MM.1S (cell line): Measurements from ENCODE around the gene TES.

Experiments used
- DNase-seq: peaks from one replicate; pipeline ENCODE4 v3.0.0-alpha.2; 2015
- H2AFZ ChIP-seq: fragments of 300-600 bp; sonication (generic); 2 replicates; pipeline ENCODE4 v1.6.0; 2016; ENCODE audit warnings: antibody characterized with exemption, low read length
- H3F3A ChIP-seq: fragments of 300-600 bp; sonication (generic); 2 replicates; pipeline ENCODE4 v1.6.1; 2016; ENCODE audit warnings: mild to moderate bottlenecking, antibody characterized with exemption, low read length, moderate library complexity, mixed read lengths; ENCODE audit not compliant: insufficient read depth
- H3K27ac ChIP-seq: fragments of 300-600 bp; sonication (generic); 2 replicates; pipeline ENCODE4 v1.5.1; 2016; ENCODE audit warnings: mild to moderate bottlenecking, low read length
- H3K27me3 ChIP-seq: fragments of 300-600 bp; sonication (generic); replicated peaks from 2 replicates; pipeline ENCODE4 v1.6.0; 2016; ENCODE audit warnings: low read length; ENCODE audit not compliant: insufficient read depth
- H3K36me3 ChIP-seq: fragments of 300-600 bp; sonication (generic); replicated peaks from 2 replicates; pipeline ENCODE4 v1.6.1; 2016; ENCODE audit warnings: mild to moderate bottlenecking, low read length, mixed read lengths; ENCODE audit not compliant: insufficient read depth
- H3K4me1 ChIP-seq: fragments of 300-600 bp; sonication (generic); 2 replicates; pipeline ENCODE4 v1.6.1; 2016; ENCODE audit warnings: low read length, mixed read lengths
- H3K4me2 ChIP-seq: fragments of 300-600 bp; sonication (generic); 2 replicates; pipeline ENCODE4 v1.6.0; 2016; ENCODE audit warnings: low read depth, low read length
- H3K4me3 ChIP-seq: fragments of 300-600 bp; sonication (generic); 2 replicates; pipeline ENCODE4 v1.5.1; 2016; ENCODE audit warnings: low read length, mixed read lengths
- H3K79me2 ChIP-seq: fragments of 300-600 bp; sonication (generic); 2 replicates; pipeline ENCODE4 v1.6.1; 2016; ENCODE audit warnings: mixed run types, low read length, mixed read lengths
- H3K9ac ChIP-seq: fragments of 300-600 bp; sonication (generic); 2 replicates; pipeline ENCODE4 v1.6.1; 2016; ENCODE audit warnings: low read length, mixed read lengths
- H3K9me2 ChIP-seq: fragments of 300-600 bp; sonication (generic); replicated peaks from 2 replicates; pipeline ENCODE4 v1.6.1; 2016; ENCODE audit warnings: mild to moderate bottlenecking, low read length, mixed read lengths; ENCODE audit not compliant: insufficient read depth
- H3K9me3 ChIP-seq: fragments of 300-600 bp; sonication (generic); replicated peaks from 2 replicates; pipeline ENCODE4 v1.6.1; 2016; ENCODE audit warnings: mild to moderate bottlenecking, low read length, mixed read lengths; ENCODE audit not compliant: insufficient read depth
- H4K20me1 ChIP-seq: fragments of 300-600 bp; sonication (generic); 2 replicates; pipeline ENCODE4 v1.6.1; 2016; ENCODE audit warnings: mild to moderate bottlenecking, low read length, moderate library complexity, mixed read lengths; ENCODE audit not compliant: insufficient read depth
- EZH2 ChIP-seq: fragments of 300-600 bp; sonication (generic); optimal IDR thresholded peaks from 2 replicates; pipeline ENCODE3; 2017; ENCODE audit warnings: low read depth, mild to moderate bottlenecking, antibody characterized with exemption, low read length, mixed read lengths
- EZH2phosphoT487 ChIP-seq: fragments of 300-600 bp; sonication (generic); IDR thresholded peaks from 2 replicates; pipeline ENCODE4 v1.6.1; 2018; ENCODE audit warnings: antibody characterized with exemption, low read length
- TF ChIP-seq, protein P1 (sequence below): fragments of 300-600 bp; sonication (generic); IDR thresholded peaks from 2 replicates; pipeline ENCODE4 v1.5.1; 2016; ENCODE audit warnings: antibody characterized with exemption, low read length, mixed read lengths

Gene TES

DNA sequence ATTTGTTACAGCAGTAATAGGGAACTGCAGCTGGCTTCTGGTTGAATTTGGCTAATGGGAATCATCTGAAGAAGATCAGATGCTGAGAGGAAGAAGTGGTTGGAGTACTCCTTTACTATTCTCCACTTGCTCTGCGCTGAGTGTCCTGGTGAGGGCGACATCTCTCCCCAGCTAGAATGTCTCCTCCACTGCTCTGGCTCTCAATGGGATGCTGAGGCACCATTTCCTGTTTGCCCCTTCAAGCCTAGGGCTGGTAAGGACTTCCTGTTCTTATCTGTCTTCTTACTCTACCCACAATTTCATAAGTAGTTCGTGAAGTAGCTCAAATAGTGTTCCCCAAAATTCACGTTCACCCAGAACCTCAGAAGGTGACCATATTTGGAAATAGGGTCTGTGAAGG, 43.2 kb upstream of the TES start:
- peaks cover 25% of the 10 kb centered on the region for H3K4me1 ChIP-seq
- H3K27me3 ChIP-seq = no peaks in the 10 kb centered on the region
- H3K9ac ChIP-seq = no peak overlapping the region
- no peaks in the 10 kb centered on the region for H3K9me3 ChIP-seq
- no peak for TF ChIP-seq EZH2
- TF ChIP-seq, protein P1, sequence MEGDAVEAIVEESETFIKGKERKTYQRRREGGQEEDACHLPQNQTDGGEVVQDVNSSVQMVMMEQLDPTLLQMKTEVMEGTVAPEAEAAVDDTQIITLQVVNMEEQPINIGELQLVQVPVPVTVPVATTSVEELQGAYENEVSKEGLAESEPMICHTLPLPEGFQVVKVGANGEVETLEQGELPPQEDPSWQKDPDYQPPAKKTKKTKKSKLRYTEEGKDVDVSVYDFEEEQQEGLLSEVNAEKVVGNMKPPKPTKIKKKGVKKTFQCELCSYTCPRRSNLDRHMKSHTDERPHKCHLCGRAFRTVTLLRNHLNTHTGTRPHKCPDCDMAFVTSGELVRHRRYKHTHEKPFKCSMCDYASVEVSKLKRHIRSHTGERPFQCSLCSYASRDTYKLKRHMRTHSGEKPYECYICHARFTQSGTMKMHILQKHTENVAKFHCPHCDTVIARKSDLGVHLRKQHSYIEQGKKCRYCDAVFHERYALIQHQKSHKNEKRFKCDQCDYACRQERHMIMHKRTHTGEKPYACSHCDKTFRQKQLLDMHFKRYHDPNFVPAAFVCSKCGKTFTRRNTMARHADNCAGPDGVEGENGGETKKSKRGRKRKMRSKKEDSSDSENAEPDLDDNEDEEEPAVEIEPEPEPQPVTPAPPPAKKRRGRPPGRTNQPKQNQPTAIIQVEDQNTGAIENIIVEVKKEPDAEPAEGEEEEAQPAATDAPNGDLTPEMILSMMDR = peak; percentile 53
- no peak for TF ChIP-seq EZH2phosphoT487
- H3K4me2 ChIP-seq = no peak overlapping the region
- no peak overlapping the region for H2AFZ ChIP-seq
- H4K20me1 ChIP-seq = no peaks in the 10 kb centered on the region
- no peak overlapping the region for H3K4me3 ChIP-seq
- H3K9me2 ChIP-seq = no peaks in the 10 kb centered on the region
- no peaks in the 10 kb centered on the region for H3K79me2 ChIP-seq
- H3K36me3 ChIP-seq = no peaks in the 10 kb centered on the region
- no peaks in the 10 kb centered on the region for H3F3A ChIP-seq
- H3K27ac ChIP-seq = no peak overlapping the region
- DNase-seq = peak; percentile 35

DNA sequence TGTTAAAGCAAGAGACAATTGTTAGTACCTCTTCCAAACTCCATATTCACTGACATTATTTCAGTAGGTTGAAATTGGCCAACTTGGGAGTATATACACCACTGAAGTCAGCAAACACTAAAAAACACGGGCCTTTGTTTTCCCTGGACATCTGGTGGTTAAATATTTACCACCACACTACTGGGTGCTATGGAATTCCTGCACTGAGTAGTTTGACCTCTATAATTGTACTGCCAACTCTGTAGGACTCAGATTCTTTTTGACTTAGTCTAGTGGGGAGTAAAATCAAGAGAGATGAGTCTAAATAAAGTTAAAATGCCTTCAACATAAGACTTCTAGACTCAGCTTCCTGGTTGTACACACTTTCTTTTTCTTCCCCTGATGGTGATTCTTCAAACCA, 41.3 kb upstream of the TES start:
- H3K9me2 ChIP-seq = no peaks in the 10 kb centered on the region
- no peaks in the 10 kb centered on the region for H3K36me3 ChIP-seq
- H4K20me1 ChIP-seq = no peaks in the 10 kb centered on the region
- H3K4me2 ChIP-seq = no peak overlapping the region
- no peaks in the 10 kb centered on the region for H3K9me3 ChIP-seq
- H3K4me1 ChIP-seq = peaks cover 18% of the 10 kb centered on the region
- H3K9ac ChIP-seq = no peak overlapping the region
- TF ChIP-seq EZH2phosphoT487 = no peak
- TF ChIP-seq, protein P1 = no peak
- no peak for TF ChIP-seq EZH2
- no peaks in the 10 kb centered on the region for H3K79me2 ChIP-seq
- no peaks in the 10 kb centered on the region for H3F3A ChIP-seq
- H3K4me3 ChIP-seq = no peak overlapping the region
- peak overlapping the region; percentile 7; the same call in 1 of the 2 replicates for H2AFZ ChIP-seq
- no peaks in the 10 kb centered on the region for H3K27me3 ChIP-seq
- no peak for DNase-seq
- no peak overlapping the region for H3K27ac ChIP-seq

DNA sequence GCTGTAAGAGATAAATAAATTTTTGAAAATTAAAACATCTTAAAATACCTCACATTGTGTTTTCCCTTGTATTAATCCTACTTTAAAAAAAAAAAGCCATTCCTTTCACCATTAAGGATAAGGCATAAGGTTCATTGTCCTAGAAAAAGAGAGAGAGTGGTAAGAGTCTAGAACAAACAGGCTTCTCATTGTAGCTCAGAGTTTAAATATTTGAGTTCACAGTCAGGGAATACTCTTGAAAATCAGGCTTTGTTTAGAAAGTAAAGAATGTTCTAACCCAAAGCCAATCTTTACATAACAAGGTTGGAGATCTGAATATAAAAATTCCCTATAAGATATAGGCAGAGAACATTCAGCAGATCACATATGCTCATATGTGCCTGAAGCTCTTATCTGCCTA, 40.2 kb upstream of the TES start:
- no peaks in the 10 kb centered on the region for H3K79me2 ChIP-seq
- H3K4me1 ChIP-seq = peaks cover 14% of the 10 kb centered on the region

More for the DNA sequence above, 40.2 kb upstream of the TES start:
- Histone ChIP-seq H3K27ac (no peak overlapping the region), H3K9me3 (no peaks in the 10 kb centered on the region), H4K20me1 (no peaks in the 10 kb centered on the region), H3F3A (no peaks in the 10 kb centered on the region), H3K9me2 (no peaks in the 10 kb centered on the region), H3K4me3 (no peak overlapping the region), H3K27me3 (no peaks in the 10 kb centered on the region), H3K36me3 (no peaks in the 10 kb centered on the region), H3K4me2 (no peak overlapping the region), H3K9ac (no peak overlapping the region), H2AFZ (no peak overlapping the region)
- DNase-seq = no peak
- TF ChIP-seq EZH2 (no peak), EZH2phosphoT487 (no peak)
- TF ChIP-seq, protein P1 = no peak
